HG02798 (cell line): ENCODE data around the gene COL13A1.

ENCODE experiments used
- ATAC-seq: cut with Tn5 transposase; IDR thresholded peaks from one replicate; pipeline ENCODE4 v1.9.1; 2021; ENCODE audit warnings: mild to moderate bottlenecking; ENCODE audit not compliant: unreplicated experiment, poor library complexity

The COL13A1 gene

GRCh38 chr10:69801434-69802315 is at the start of gene COL13A1:
Gene COL13A1, plus strand, starts transcription at chr10:69801906. Its CDS starts 518 bp downstream, at chr10:69802424.
- ATAC-seq: no peak

GRCh38 chr10:69752479-69752878 is 49.2 kb upstream of the COL13A1 start:
- ATAC-seq: no peak

GRCh38 chr10:69756279-69756678 is 45.4 kb upstream of the COL13A1 start:
- no peak for ATAC-seq

- ATAC-seq: no peak
Measured at GRCh38 chr10:69757206-69757552, 44.5 kb upstream of the COL13A1 start.

GRCh38 chr10:69757553-69758309 is 44.0 kb upstream of the COL13A1 start:
- no peak for ATAC-seq

- no peak for ATAC-seq
Measured at GRCh38 chr10:69758310-69758728, 43.4 kb upstream of the COL13A1 start.

- ATAC-seq: no peak
Measured at GRCh38 chr10:69759641-69760040, 42.1 kb upstream of the COL13A1 start.

- ATAC-seq: no peak
Measured at GRCh38 chr10:69760072-69760471, 41.6 kb upstream of the COL13A1 start.

GRCh38 chr10:69761320-69761719 is 40.4 kb upstream of the COL13A1 start:
- ATAC-seq: no peak

GRCh38 chr10:69766161-69766910 is 35.4 kb upstream of the COL13A1 start:
- no peak for ATAC-seq

- no peak for ATAC-seq
Measured at GRCh38 chr10:69767793-69768192, 33.9 kb upstream of the COL13A1 start.

- no peak for ATAC-seq
Measured at GRCh38 chr10:69768386-69768785, 33.3 kb upstream of the COL13A1 start.

- no peak for ATAC-seq
Measured at GRCh38 chr10:69769395-69769992, 32.2 kb upstream of the COL13A1 start.

- no peak for ATAC-seq
Measured at GRCh38 chr10:69772933-69773704, 28.6 kb upstream of the COL13A1 start.

- ATAC-seq: no peak
Measured at GRCh38 chr10:69774596-69774995, 27.1 kb upstream of the COL13A1 start.

- ATAC-seq: no peak
Measured at GRCh38 chr10:69780077-69780476, 21.6 kb upstream of the COL13A1 start.

- ATAC-seq: no peak
Measured at GRCh38 chr10:69781576-69781975, 20.1 kb upstream of the COL13A1 start.

GRCh38 chr10:69783515-69783914 is 18.2 kb upstream of the COL13A1 start:
- ATAC-seq: no peak

GRCh38 chr10:69786791-69787190 is 14.9 kb upstream of the COL13A1 start:
- no peak for ATAC-seq

GRCh38 chr10:69787681-69788080 is 14.0 kb upstream of the COL13A1 start:
- no peak for ATAC-seq
